Thyroid gland (tissue), 4 donors: ENCODE data around the gene KLK3.

Source experiments
- CTCF ChIP-seq, 6 experiments: fragments of 200-600 bp in 3 of 6; fragments of 450-650 bp in 3 of 6; sonication (generic) in 3 of 6; IDR thresholded peaks; one replicate each; pipeline ENCODE4 v1.5.1; 2016 to 2019; ENCODE audit warnings: antibody characterized with exemption in 6 of 6, mild to moderate bottlenecking in 2 of 6, inconsistent platforms in 1 of 6, moderate library complexity in 1 of 6
- POLR2A ChIP-seq, 2 donors: fragments of 450-650 bp; IDR thresholded peaks; one replicate each; pipeline ENCODE4 v1.6.1; 2017; ENCODE audit warnings: antibody characterized with exemption in 2 of 2, mild to moderate bottlenecking in 2 of 2, moderate library complexity in 1 of 2

DNA sequence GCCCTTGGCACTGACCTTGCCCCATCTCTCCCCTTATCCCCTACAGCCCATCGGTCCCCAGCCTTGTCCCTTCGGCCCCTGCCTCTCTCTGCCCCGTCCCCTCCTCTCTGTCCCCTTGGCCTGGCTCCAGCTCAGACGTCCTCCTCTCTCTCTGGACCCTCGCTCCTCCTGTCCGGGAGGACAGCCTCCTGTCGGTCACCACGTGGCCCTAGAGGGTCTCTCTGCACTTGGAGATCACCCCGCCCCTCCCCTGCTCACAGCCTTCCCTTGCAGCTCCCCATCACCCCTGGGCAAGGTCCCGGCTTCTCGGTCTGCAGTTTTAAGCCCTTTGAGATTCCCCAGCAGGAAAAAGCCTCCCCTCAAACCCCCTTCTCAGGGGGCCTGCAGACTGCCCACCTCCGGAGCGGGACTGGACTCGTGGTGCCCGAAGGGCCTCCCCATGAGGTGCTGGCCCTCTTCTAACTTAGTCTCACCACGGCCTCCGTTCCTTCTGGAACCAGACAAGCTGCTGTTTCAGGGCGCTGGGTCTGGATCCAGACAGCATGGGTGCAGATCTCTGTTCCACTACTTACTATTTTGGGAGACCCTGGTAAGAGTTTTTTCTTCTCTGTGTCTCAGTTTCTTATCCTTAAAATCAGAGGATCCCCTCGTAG, 18.0 kb upstream of the KLK3 start:
- TF ChIP-seq CTCF (IDR thresholded peaks at IDR 0.05) (no peak), POLR2A (IDR thresholded peaks at IDR 0.05) (no peak)
